Body of pancreas (tissue), 4 donors: Measurements from ENCODE around the gene CLEC2B.

Experiments
- POLR2A ChIP-seq, 3 donors: fragments of 450-650 bp; IDR thresholded peaks; one replicate each; pipeline ENCODE4 v1.6.1; 2016; ENCODE audit warnings: antibody characterized with exemption in 3 of 3, mild to moderate bottlenecking in 2 of 3
- TF ChIP-seq, protein P1 (sequence below), 7 experiments: fragments of 450-650 bp in 4 of 7; fragments of 200-600 bp in 3 of 7; sonication (generic) in 3 of 7; IDR thresholded peaks; one replicate each; pipeline ENCODE4 v1.5.1; 2016 to 2019; ENCODE audit warnings: antibody characterized with exemption in 7 of 7

DNA sequence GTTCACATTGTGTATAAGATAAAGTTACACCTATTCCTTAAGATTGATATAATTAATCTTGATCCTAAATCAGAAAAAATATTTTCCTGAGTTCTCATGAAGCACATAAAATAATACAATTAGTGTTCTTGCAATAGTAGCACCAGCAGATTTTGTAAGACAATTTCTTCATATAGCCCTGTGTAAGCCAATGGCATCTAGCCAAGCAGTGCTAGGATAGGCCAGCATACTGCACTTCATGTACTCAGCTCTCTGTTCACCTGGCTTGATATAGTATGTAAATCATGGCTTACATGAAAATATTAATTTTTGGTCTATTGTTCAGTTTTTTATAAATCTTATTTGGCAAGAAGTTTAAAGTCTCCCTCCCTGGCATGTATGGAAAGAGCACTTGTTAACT, 14.0 kb upstream of the CLEC2B start:
- TF ChIP-seq, protein P1, sequence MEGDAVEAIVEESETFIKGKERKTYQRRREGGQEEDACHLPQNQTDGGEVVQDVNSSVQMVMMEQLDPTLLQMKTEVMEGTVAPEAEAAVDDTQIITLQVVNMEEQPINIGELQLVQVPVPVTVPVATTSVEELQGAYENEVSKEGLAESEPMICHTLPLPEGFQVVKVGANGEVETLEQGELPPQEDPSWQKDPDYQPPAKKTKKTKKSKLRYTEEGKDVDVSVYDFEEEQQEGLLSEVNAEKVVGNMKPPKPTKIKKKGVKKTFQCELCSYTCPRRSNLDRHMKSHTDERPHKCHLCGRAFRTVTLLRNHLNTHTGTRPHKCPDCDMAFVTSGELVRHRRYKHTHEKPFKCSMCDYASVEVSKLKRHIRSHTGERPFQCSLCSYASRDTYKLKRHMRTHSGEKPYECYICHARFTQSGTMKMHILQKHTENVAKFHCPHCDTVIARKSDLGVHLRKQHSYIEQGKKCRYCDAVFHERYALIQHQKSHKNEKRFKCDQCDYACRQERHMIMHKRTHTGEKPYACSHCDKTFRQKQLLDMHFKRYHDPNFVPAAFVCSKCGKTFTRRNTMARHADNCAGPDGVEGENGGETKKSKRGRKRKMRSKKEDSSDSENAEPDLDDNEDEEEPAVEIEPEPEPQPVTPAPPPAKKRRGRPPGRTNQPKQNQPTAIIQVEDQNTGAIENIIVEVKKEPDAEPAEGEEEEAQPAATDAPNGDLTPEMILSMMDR (IDR thresholded peaks at IDR 0.05): no peak
- no peak for TF ChIP-seq POLR2A (IDR thresholded peaks at IDR 0.05)
